ENCODE measurements around the gene BTBD16.

DNA sequence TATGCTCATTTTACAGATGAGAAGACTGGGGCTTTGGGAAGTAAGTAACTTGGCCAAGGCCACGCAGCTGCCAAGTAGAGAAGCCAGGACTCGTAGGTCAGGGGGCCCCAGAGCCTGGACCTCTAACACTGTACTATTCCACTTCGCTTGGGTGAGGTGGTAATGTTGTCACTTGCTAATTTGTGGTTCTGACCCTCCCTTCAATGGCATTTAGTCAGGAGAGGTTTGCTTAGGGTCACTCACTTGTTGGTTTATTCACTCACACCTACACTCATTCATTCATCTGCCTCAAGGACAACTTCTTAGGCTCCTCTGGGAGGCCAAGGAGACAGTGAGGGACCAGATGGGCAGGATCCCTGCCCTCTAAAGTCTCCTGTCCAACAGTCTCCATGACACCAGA is 21.3 kb downstream of the BTBD16 start:
- no peak for TF ChIP-seq GATA3 (IDR thresholded peaks at IDR 0.05; ENCODE audit: low read depth, low read length)
- no peak for TF ChIP-seq GATA2 (IDR thresholded peaks at IDR 0.05; ENCODE audit: low read depth, low read length)

Data from SH-SY5Y (cell line).